ENCODE data around the gene SLC9A9. TPM values are rescaled to one million over a fixed set of nuclear protein-coding genes. Genes with fewer than 3 reads are reported as not detected.

SLC9A9 gene
- total RNA-seq, 4 donors from 2014 or later, result 13.4 to 15.0 (median 14.4) TPM

GRCh38 chr3:143276592-143276991, 571.7 kb downstream of the SLC9A9 start:
- intact Hi-C loops (cut with DNase I), result no loop called here
- TF ChIP-seq POLR2AphosphoS5 (IDR thresholded peaks at IDR 0.05) (no peak), EP300 (IDR thresholded peaks at IDR 0.05) (no peak)
- Histone ChIP-seq H3K4me3 (no peak overlapping the region), H3K27me3 (no peaks in the 10 kb centered on the region), H3K36me3 (no peaks in the 10 kb centered on the region), H3K4me1 (no peaks in the 10 kb centered on the region), H3K9me3 (no peaks in the 10 kb centered on the region), H3K27ac (replicated peaks in 1 of 4) (no peak overlapping the region)
- no peak for DNase-seq (ENCODE audit: extremely low spot score)

GRCh38 chr3:143273975-143274690, 574.1 kb downstream of the SLC9A9 start:
- intact Hi-C loops (cut with DNase I), result no loop called here
- H3K4me1 ChIP-seq, result no peaks in the 10 kb centered on the region
- no peak for DNase-seq (ENCODE audit: extremely low spot score)
- H3K36me3 ChIP-seq, result no peaks in the 10 kb centered on the region
- H3K9me3 ChIP-seq, result no peaks in the 10 kb centered on the region
- TF ChIP-seq, protein P1, sequence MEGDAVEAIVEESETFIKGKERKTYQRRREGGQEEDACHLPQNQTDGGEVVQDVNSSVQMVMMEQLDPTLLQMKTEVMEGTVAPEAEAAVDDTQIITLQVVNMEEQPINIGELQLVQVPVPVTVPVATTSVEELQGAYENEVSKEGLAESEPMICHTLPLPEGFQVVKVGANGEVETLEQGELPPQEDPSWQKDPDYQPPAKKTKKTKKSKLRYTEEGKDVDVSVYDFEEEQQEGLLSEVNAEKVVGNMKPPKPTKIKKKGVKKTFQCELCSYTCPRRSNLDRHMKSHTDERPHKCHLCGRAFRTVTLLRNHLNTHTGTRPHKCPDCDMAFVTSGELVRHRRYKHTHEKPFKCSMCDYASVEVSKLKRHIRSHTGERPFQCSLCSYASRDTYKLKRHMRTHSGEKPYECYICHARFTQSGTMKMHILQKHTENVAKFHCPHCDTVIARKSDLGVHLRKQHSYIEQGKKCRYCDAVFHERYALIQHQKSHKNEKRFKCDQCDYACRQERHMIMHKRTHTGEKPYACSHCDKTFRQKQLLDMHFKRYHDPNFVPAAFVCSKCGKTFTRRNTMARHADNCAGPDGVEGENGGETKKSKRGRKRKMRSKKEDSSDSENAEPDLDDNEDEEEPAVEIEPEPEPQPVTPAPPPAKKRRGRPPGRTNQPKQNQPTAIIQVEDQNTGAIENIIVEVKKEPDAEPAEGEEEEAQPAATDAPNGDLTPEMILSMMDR (IDR thresholded peaks at IDR 0.05), result no peak
- no peak for TF ChIP-seq POLR2AphosphoS5 (IDR thresholded peaks at IDR 0.05)
- TF ChIP-seq POLR2A (IDR thresholded peaks at IDR 0.05; ENCODE audit: low read depth), result no peak
- TF ChIP-seq EP300 (IDR thresholded peaks at IDR 0.05), result no peak
- H3K27ac ChIP-seq (replicated peaks in 1 of 4), result no peak overlapping the region
- no peaks in the 10 kb centered on the region for H3K27me3 ChIP-seq
- WGBS, result 90% methylated on average over 1 of the region's 1 CpG
- H3K4me3 ChIP-seq, result no peak overlapping the region

DNA sequence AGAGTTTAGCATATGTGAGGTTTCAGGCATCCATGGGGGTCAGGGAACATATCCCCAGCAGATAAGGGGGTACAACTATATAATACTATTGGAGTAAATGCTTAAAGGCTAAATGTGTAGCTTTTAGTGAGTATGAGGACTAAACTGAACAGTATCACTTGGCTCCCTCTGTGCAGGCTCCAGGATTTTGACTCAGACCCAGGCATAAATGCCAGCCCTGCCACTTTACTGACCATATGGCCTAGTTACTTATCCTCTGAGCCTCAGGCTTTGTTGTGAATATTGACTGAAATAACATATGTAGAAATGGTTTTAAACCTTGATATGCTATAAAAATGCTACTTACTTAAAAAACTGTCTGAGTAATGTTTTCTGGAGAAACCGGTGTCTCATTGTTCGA, 577.1 kb downstream of the SLC9A9 start:
- DNase-seq (ENCODE audit: extremely low spot score), result no peak
- H3K4me1 ChIP-seq, result no peaks in the 10 kb centered on the region
- no peak overlapping the region for H3K27ac ChIP-seq (replicated peaks in 1 of 4)
- 90% methylated on average over 2 of the region's 2 CpGs for WGBS
- TF ChIP-seq EP300 (IDR thresholded peaks at IDR 0.05), result no peak
- TF ChIP-seq, protein P1 (IDR thresholded peaks at IDR 0.05), result no peak
- TF ChIP-seq POLR2AphosphoS5 (IDR thresholded peaks at IDR 0.05), result no peak
- TF ChIP-seq POLR2A (IDR thresholded peaks at IDR 0.05; ENCODE audit: low read depth), result no peak
- H3K27me3 ChIP-seq, result no peaks in the 10 kb centered on the region
- H3K4me3 ChIP-seq, result no peak overlapping the region
- intact Hi-C loops (cut with DNase I), result no loop called here
- H3K36me3 ChIP-seq, result no peaks in the 10 kb centered on the region
- no peaks in the 10 kb centered on the region for H3K9me3 ChIP-seq

DNA sequence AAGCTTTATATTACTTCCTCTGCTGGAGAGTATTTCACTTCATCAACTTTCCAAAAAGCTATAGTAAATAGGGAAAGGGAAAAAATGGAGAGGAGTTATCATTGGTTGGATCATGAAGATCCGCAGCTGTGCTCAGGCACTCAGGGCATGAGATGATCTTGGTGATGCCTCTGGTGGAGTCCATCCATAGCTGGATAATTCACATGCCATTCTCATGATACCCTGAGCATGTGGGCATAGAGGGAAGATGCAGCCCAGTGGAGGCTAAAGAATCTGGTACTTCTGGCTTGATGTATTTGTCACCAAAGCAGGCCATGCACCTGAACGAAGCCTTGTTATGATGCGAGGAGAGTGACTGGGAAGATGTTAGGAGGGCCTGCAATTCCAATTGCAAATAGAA, 578.5 kb downstream of the SLC9A9 start:
- 96% methylated on average over 3 of the region's 3 CpGs for WGBS
- Histone ChIP-seq H3K4me3 (no peak overlapping the region), H3K36me3 (peaks cover 0 to 5% (median 0%) of the 10 kb centered on the region in 4 donors), H3K4me1 (no peaks in the 10 kb centered on the region), H3K9me3 (no peaks in the 10 kb centered on the region), H3K27me3 (no peaks in the 10 kb centered on the region), H3K27ac (replicated peaks in 1 of 4) (no peak overlapping the region)
- DNase-seq (ENCODE audit: extremely low spot score), result no peak
- intact Hi-C loops (cut with DNase I), result no loop called here
- TF ChIP-seq POLR2AphosphoS5 (IDR thresholded peaks at IDR 0.05) (no peak), EP300 (IDR thresholded peaks at IDR 0.05) (no peak), POLR2A (IDR thresholded peaks at IDR 0.05; ENCODE audit: low read depth) (no peak)
- TF ChIP-seq, protein P1 (IDR thresholded peaks at IDR 0.05), result no peak

DNA sequence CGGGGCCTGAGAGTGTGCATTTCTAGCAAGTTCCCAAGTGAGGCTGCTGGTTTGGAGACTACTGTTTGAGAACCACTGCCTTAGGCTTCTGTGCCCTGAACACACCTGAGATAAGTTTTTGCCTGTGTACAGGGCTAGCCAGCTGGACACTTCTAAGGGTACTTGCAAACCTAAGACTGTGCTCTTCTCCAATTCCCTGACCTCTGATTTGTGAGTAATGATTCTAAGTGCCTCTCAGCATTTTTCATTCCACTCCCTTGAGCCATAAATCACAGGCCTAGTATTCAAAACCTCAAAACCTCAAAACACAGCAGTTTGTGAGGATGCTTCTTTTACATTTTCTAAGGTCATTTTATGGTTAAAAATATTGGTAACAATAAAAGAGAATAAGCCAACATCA, 580.3 kb downstream of the SLC9A9 start:
- Histone ChIP-seq H3K9me3 (no peaks in the 10 kb centered on the region), H3K36me3 (peaks cover 0 to 5% (median 0%) of the 10 kb centered on the region in 4 donors), H3K4me3 (no peak overlapping the region), H3K27ac (replicated peaks in 1 of 4) (no peak overlapping the region), H3K4me1 (no peaks in the 10 kb centered on the region), H3K27me3 (no peaks in the 10 kb centered on the region)
- TF ChIP-seq EP300 (IDR thresholded peaks at IDR 0.05) (no peak), POLR2AphosphoS5 (IDR thresholded peaks at IDR 0.05) (no peak), POLR2A (IDR thresholded peaks at IDR 0.05; ENCODE audit: low read depth) (no peak)
- TF ChIP-seq, protein P1 (IDR thresholded peaks at IDR 0.05), result no peak
- intact Hi-C loops (cut with DNase I), result no loop called here
- no peak for DNase-seq (ENCODE audit: extremely low spot score)
- 100% methylated on average over 1 of the region's 1 CpG for WGBS

Measured in esophagus muscularis mucosa (tissue), 4 donors.